GM18907 (cell line): ENCODE measurements around the gene DDRGK1.

Experiments used
- ATAC-seq: cut with Tn5 transposase; IDR thresholded peaks from one replicate; pipeline ENCODE4 v1.9.1; 2021; ENCODE audit warnings: mild to moderate bottlenecking, moderate library complexity; ENCODE audit not compliant: unreplicated experiment

Gene DDRGK1

GRCh38 chr20:3204124-3204794 lies at the start of gene DDRGK1:
Gene DDRGK1, minus strand, starts transcription at chr20:3204682. Its CDS starts 55 bp downstream, at chr20:3204627.
- ATAC-seq, result peak; percentile 80

GRCh38 chr20:3251806-3252205 lies 47.3 kb upstream of the DDRGK1 start:
- no peak for ATAC-seq

GRCh38 chr20:3250091-3250504 lies 45.6 kb upstream of the DDRGK1 start:
- ATAC-seq, result no peak

GRCh38 chr20:3248993-3249347 lies 44.5 kb upstream of the DDRGK1 start:
- ATAC-seq, result no peak

- no peak for ATAC-seq
These were observed 43.9 kb upstream of the DDRGK1 start for GRCh38 chr20:3248167-3248992.

GRCh38 chr20:3247638-3248037 lies 43.2 kb upstream of the DDRGK1 start:
- no peak for ATAC-seq

GRCh38 chr20:3246682-3247081 lies 42.2 kb upstream of the DDRGK1 start:
- no peak for ATAC-seq

- no peak for ATAC-seq
These were observed 41.2 kb upstream of the DDRGK1 start for GRCh38 chr20:3245711-3246110.

GRCh38 chr20:3245156-3245555 lies 40.7 kb upstream of the DDRGK1 start:
- no peak for ATAC-seq

- no peak for ATAC-seq
These were observed 40.1 kb upstream of the DDRGK1 start for GRCh38 chr20:3244613-3245012.

- ATAC-seq, result no peak
These were observed 39.4 kb upstream of the DDRGK1 start for GRCh38 chr20:3243718-3244358.

GRCh38 chr20:3242172-3242692 lies 37.8 kb upstream of the DDRGK1 start:
- no peak for ATAC-seq

GRCh38 chr20:3240776-3241363 lies 36.4 kb upstream of the DDRGK1 start:
- ATAC-seq, result no peak

GRCh38 chr20:3239867-3240775 lies 35.6 kb upstream of the DDRGK1 start:
- no peak for ATAC-seq

- peak; percentile 46 for ATAC-seq
These were observed 34.8 kb upstream of the DDRGK1 start, which contains the start of gene SLC4A11 for GRCh38 chr20:3239026-3239866. Gene SLC4A11, minus strand, starts transcription at chr20:3239190. Its CDS starts 53 bp downstream, at chr20:3239137.

- peak; percentile 45 for ATAC-seq
These were observed 34.1 kb upstream of the DDRGK1 start for GRCh38 chr20:3238616-3239025.

GRCh38 chr20:3237958-3238615 lies 33.6 kb upstream of the DDRGK1 start:
- no peak for ATAC-seq
